Measurements from ENCODE around the gene SOX15.

The SOX15 gene

DNA sequence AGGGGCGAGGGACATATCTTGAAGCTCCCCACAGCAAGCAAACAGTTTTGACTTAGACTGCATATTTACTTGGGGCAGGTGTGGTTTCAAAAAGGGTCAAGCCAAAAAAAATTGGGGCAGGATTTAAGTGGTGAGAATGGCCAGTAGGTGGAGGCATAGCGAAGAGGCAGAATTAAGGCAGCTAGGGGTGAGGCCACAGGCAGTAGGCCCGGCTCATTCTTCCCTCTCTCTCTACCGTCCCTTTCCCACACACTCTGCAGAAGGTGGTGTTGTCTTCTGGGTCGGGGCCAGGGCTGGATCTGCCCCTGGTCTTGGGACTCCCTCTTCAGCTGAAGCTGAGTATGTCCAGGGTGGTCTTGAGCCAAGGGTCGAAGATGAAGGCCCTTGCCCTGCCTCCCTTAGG lies 42.6 kb upstream of the SOX15 start (continued):
- TF ChIP-seq ZNF274 (IDR thresholded peaks at IDR 0.05; ENCODE audit: low read length) (no peak), ZNF274 (tag by site-specific recombination; IDR thresholded peaks at IDR 0.05; ENCODE audit: borderline replicate concordance) (no peak), ZNF121 (tag by site-specific recombination; IDR thresholded peaks at IDR 0.05) (no peak), ZNF302 (tag by site-specific recombination; IDR thresholded peaks at IDR 0.05; ENCODE audit: low read depth) (no peak), SCRT1 (tag by site-specific recombination; IDR thresholded peaks at IDR 0.05; ENCODE audit: borderline replicate concordance) (no peak), ZIC2 (tag by site-specific recombination; IDR thresholded peaks at IDR 0.05) (no peak), ZNF426 (tag by site-specific recombination; IDR thresholded peaks at IDR 0.05) (no peak), ZNF221 (tag by site-specific recombination; IDR thresholded peaks at IDR 0.05; ENCODE audit: borderline replicate concordance) (no peak), ZNF530 (tag by site-specific recombination; IDR thresholded peaks at IDR 0.05; ENCODE audit: low read depth) (no peak), HOXC10 (CRISPR knock-in tag; IDR thresholded peaks at IDR 0.05) (no peak), ZNF670 (tag by site-specific recombination; IDR thresholded peaks at IDR 0.05; ENCODE audit: low read depth) (no peak), GLIS1 (tag by site-specific recombination; IDR thresholded peaks at IDR 0.05) (no peak), ZNF843 (tag by site-specific recombination; IDR thresholded peaks at IDR 0.05) (no peak), OVOL3 (tag by site-specific recombination; IDR thresholded peaks at IDR 0.05) (no peak), ZNF561 (tag by site-specific recombination; IDR thresholded peaks at IDR 0.05; ENCODE audit: borderline replicate concordance) (0 out of 2 replicates have a peak, but pooled peaks have one; percentile 55), IKZF3 (tag by site-specific recombination; IDR thresholded peaks at IDR 0.05) (no peak), ZBTB48 (tag by site-specific recombination; IDR thresholded peaks at IDR 0.05) (peak; percentile 67), ZBTB17 (tag by site-specific recombination; IDR thresholded peaks at IDR 0.05) (no peak), SP7 (tag by site-specific recombination; IDR thresholded peaks at IDR 0.05) (0 out of 2 replicates have a peak, but pooled peaks have one; percentile 37), ZNF174 (tag by site-specific recombination; IDR thresholded peaks at IDR 0.05) (no peak), ZNF555 (tag by site-specific recombination; conservative IDR thresholded peaks at IDR 0.05) (no peak), BCL11A (tag by site-specific recombination; IDR thresholded peaks at IDR 0.05; ENCODE audit: low read depth) (no peak), ZNF548 (tag by site-specific recombination; IDR thresholded peaks at IDR 0.05) (no peak), ZNF248 (tag by site-specific recombination; IDR thresholded peaks at IDR 0.05) (no peak)
- TF ChIP-seq, protein P1, sequence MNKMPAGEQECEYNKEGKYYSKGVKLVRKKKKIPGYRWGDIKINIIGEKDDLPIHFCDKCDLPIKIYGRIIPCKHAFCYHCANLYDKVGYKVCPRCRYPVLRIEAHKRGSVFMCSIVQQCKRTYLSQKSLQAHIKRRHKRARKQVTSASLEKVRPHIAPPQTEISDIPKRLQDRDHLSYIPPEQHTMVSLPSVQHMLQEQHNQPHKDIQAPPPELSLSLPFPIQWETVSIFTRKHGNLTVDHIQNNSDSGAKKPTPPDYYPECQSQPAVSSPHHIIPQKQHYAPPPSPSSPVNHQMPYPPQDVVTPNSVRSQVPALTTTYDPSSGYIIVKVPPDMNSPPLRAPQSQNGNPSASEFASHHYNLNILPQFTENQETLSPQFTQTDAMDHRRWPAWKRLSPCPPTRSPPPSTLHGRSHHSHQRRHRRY (tag by site-specific recombination; IDR thresholded peaks at IDR 0.05), result no peak
- TF ChIP-seq, protein P2, sequence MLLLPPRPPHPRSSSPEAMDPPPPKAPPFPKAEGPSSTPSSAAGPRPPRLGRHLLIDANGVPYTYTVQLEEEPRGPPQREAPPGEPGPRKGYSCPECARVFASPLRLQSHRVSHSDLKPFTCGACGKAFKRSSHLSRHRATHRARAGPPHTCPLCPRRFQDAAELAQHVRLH (tag by site-specific recombination; IDR thresholded peaks at IDR 0.05), result 0 out of 2 replicates have a peak, but pooled peaks have one; percentile 39
- TF ChIP-seq, protein P3, sequence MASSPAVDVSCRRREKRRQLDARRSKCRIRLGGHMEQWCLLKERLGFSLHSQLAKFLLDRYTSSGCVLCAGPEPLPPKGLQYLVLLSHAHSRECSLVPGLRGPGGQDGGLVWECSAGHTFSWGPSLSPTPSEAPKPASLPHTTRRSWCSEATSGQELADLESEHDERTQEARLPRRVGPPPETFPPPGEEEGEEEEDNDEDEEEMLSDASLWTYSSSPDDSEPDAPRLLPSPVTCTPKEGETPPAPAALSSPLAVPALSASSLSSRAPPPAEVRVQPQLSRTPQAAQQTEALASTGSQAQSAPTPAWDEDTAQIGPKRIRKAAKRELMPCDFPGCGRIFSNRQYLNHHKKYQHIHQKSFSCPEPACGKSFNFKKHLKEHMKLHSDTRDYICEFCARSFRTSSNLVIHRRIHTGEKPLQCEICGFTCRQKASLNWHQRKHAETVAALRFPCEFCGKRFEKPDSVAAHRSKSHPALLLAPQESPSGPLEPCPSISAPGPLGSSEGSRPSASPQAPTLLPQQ (tag by site-specific recombination; IDR thresholded peaks at IDR 0.05), result peak; percentile 41; the same call in 1 of the 2 replicates
- TF ChIP-seq, protein P4, sequence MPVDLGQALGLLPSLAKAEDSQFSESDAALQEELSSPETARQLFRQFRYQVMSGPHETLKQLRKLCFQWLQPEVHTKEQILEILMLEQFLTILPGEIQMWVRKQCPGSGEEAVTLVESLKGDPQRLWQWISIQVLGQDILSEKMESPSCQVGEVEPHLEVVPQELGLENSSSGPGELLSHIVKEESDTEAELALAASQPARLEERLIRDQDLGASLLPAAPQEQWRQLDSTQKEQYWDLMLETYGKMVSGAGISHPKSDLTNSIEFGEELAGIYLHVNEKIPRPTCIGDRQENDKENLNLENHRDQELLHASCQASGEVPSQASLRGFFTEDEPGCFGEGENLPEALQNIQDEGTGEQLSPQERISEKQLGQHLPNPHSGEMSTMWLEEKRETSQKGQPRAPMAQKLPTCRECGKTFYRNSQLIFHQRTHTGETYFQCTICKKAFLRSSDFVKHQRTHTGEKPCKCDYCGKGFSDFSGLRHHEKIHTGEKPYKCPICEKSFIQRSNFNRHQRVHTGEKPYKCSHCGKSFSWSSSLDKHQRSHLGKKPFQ (tag by site-specific recombination; IDR thresholded peaks at IDR 0.05), result no peak
- TF ChIP-seq, protein P5, sequence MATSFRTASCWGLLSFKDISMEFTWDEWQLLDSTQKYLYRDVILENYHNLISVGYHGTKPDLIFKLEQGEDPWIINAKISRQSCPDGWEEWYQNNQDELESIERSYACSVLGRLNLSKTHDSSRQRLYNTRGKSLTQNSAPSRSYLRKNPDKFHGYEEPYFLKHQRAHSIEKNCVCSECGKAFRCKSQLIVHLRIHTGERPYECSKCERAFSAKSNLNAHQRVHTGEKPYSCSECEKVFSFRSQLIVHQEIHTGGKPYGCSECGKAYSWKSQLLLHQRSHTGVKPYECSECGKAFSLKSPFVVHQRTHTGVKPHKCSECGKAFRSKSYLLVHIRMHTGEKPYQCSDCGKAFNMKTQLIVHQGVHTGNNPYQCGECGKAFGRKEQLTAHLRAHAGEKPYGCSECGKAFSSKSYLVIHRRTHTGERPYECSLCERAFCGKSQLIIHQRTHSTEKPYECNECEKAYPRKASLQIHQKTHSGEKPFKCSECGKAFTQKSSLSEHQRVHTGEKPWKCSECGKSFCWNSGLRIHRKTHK (tag by site-specific recombination; IDR thresholded peaks at IDR 0.05), result no peak
- TF ChIP-seq, protein P6, sequence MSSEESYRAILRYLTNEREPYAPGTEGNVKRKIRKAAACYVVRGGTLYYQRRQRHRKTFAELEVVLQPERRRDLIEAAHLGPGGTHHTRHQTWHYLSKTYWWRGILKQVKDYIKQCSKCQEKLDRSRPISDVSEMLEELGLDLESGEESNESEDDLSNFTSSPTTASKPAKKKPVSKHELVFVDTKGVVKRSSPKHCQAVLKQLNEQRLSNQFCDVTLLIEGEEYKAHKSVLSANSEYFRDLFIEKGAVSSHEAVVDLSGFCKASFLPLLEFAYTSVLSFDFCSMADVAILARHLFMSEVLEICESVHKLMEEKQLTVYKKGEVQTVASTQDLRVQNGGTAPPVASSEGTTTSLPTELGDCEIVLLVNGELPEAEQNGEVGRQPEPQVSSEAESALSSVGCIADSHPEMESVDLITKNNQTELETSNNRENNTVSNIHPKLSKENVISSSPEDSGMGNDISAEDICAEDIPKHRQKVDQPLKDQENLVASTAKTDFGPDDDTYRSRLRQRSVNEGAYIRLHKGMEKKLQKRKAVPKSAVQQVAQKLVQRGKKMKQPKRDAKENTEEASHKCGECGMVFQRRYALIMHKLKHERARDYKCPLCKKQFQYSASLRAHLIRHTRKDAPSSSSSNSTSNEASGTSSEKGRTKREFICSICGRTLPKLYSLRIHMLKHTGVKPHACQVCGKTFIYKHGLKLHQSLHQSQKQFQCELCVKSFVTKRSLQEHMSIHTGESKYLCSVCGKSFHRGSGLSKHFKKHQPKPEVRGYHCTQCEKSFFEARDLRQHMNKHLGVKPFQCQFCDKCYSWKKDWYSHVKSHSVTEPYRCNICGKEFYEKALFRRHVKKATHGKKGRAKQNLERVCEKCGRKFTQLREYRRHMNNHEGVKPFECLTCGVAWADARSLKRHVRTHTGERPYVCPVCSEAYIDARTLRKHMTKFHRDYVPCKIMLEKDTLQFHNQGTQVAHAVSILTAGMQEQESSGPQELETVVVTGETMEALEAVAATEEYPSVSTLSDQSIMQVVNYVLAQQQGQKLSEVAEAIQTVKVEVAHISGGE (tag by site-specific recombination; conservative IDR thresholded peaks at IDR 0.05; ENCODE audit: low read depth), result no peak
- TF ChIP-seq, protein P7, sequence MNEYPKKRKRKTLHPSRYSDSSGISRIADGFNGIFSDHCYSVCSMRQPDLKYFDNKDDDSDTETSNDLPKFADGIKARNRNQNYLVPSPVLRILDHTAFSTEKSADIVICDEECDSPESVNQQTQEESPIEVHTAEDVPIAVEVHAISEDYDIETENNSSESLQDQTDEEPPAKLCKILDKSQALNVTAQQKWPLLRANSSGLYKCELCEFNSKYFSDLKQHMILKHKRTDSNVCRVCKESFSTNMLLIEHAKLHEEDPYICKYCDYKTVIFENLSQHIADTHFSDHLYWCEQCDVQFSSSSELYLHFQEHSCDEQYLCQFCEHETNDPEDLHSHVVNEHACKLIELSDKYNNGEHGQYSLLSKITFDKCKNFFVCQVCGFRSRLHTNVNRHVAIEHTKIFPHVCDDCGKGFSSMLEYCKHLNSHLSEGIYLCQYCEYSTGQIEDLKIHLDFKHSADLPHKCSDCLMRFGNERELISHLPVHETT (tag by site-specific recombination; IDR thresholded peaks at IDR 0.05), result no peak
